PC-3 (cell line): ENCODE data around the gene DDX24.

Experiments
- CTCF ChIP-seq: fragments of 300-600 bp; sonication (generic); conservative IDR thresholded peaks from 2 replicates; pipeline ENCODE4 v1.5.1; 2017; ENCODE audit warnings: antibody characterized with exemption, low read depth, mild to moderate bottlenecking, low read length
- EZH2 ChIP-seq: fragments of 300-600 bp; sonication (generic); IDR thresholded peaks from one replicate; pipeline ENCODE4 v1.6.1; 2017; ENCODE audit warnings: antibody characterized with exemption, mild to moderate bottlenecking, low read length; ENCODE audit not compliant: unreplicated experiment
- EZH2phosphoT487 ChIP-seq: fragments of 300-600 bp; sonication (generic); IDR thresholded peaks from 2 replicates; pipeline ENCODE4 v1.6.1; 2018; ENCODE audit warnings: mild to moderate bottlenecking, antibody characterized with exemption, low read length, borderline replicate concordance

GRCh38 chr14:94000267-94000666, 80.7 kb downstream of the DDX24 start:
- TF ChIP-seq CTCF, result no peak
- no peak for TF ChIP-seq EZH2
- TF ChIP-seq EZH2phosphoT487, result no peak
